IMR-90 (cell line): Measurements from ENCODE around the gene EPN3. TPM values are rescaled to one million over a fixed set of nuclear protein-coding genes. Genes with fewer than 3 reads are reported as not detected.

Experiments used
- ATAC-seq: fragments of 200-7000 bp; cut with Tn5 transposase; 2 replicates; pipeline ENCODE4 v1.9.1; 2020; ENCODE audit warnings: low read depth, mild to moderate bottlenecking, moderate library complexity
- BruUV-seq: library from RNA; stranded (reverse); fragments of 400-500 nt; replicated peaks from 2 replicates; lab custom pipeline; 2021; lab: Mats Ljungman, UMichigan
- CTCF ChIA-PET: fragments of 300-600 bp; formaldehyde crosslinking; extraction: SDS; loops from one replicate; lab custom pipeline; 2021; ENCODE audit warnings: antibody characterized with exemption; lab: Yijun Ruan, JAX
- POLR2A ChIA-PET: fragments of 300-600 bp; sonication (Branson Sonifier 250); formaldehyde crosslinking; loops from one replicate; lab custom pipeline; 2022; ENCODE audit warnings: antibody characterized with exemption; ENCODE audit not compliant: unreplicated experiment; lab: Charles Lee
- DNase-seq: peaks from one replicate; pipeline ENCODE4 v3.0.0; 2013
- H2AFZ ChIP-seq: replicated peaks from 2 replicates; pipeline ENCODE3; 2013; ENCODE audit warnings: low read length, mild to moderate bottlenecking; ENCODE audit not compliant: poor library complexity
- H2AK5ac ChIP-seq: 2 replicates; pipeline ENCODE4 v1.6.1; 2013; ENCODE audit warnings: low read depth, low read length, inconsistent platforms
- H2AK9ac ChIP-seq: replicated peaks from 2 replicates; pipeline ENCODE3; 2013; ENCODE audit warnings: mild to moderate bottlenecking, low read depth, low read length, moderate library complexity; ENCODE audit not compliant: poor library complexity
- H2BK120ac ChIP-seq: 2 replicates; pipeline ENCODE4 v1.6.1; 2013; ENCODE audit warnings: low read depth, low read length, inconsistent platforms
- H2BK15ac ChIP-seq: 3 replicates; pipeline ENCODE4 v1.6.1; 2013; ENCODE audit warnings: low read depth, low read length, inconsistent platforms
- H2BK20ac ChIP-seq: 2 replicates; pipeline ENCODE4 v1.6.1; 2013; ENCODE audit warnings: low read depth, mild to moderate bottlenecking, inconsistent platforms, low read length, moderate library complexity
- H2BK5ac ChIP-seq: 2 replicates; pipeline ENCODE4 v1.6.1; 2013; ENCODE audit warnings: mild to moderate bottlenecking, low read depth, low read length, inconsistent platforms; ENCODE audit not compliant: poor library complexity, severe bottlenecking
- H3K14ac ChIP-seq: replicated peaks from 2 replicates; pipeline ENCODE4 v1.6.1; 2013; ENCODE audit warnings: low read depth, low read length, inconsistent platforms
- H3K18ac ChIP-seq: 2 replicates; pipeline ENCODE4 v1.6.1; 2013; ENCODE audit warnings: low read depth, low read length, control low read depth
- H3K23ac ChIP-seq: 2 replicates; pipeline ENCODE4 v1.6.1; 2013; ENCODE audit warnings: low read depth, low read length, inconsistent platforms
- H3K27ac ChIP-seq: 2 replicates; pipeline ENCODE4 v1.5.1; 2013; ENCODE audit warnings: mild to moderate bottlenecking, control low read depth, low read length; ENCODE audit not compliant: insufficient read depth
- H3K27me3 ChIP-seq: 2 replicates; pipeline ENCODE4 v1.6.1; 2013; ENCODE audit warnings: low read length; ENCODE audit not compliant: control insufficient read depth, insufficient read depth
- H3K36me3 ChIP-seq: 2 replicates; pipeline ENCODE4 v1.6.1; 2013; ENCODE audit warnings: low read length, mixed read lengths; ENCODE audit not compliant: control insufficient read depth, insufficient read depth
- H3K4ac ChIP-seq: 2 replicates; pipeline ENCODE4 v1.6.1; 2013; ENCODE audit warnings: low read depth, low read length, inconsistent platforms
- H3K4me1 ChIP-seq: 2 replicates; pipeline ENCODE4 v1.6.1; 2013; ENCODE audit warnings: low read length, mixed read lengths; ENCODE audit not compliant: control insufficient read depth, insufficient read depth
- H3K4me2 ChIP-seq: 2 replicates; pipeline ENCODE4 v1.6.1; 2013; ENCODE audit warnings: low read depth, mild to moderate bottlenecking, control low read depth, low read length, moderate library complexity
- H3K4me3 ChIP-seq: 2 replicates; pipeline ENCODE4 v1.5.1; 2013; ENCODE audit warnings: low read depth, mild to moderate bottlenecking, control low read depth, low read length, moderate library complexity; ENCODE audit not compliant: insufficient read depth
- H3K56ac ChIP-seq: 2 replicates; pipeline ENCODE4 v1.6.1; 2013; ENCODE audit warnings: low read length, inconsistent platforms; ENCODE audit not compliant: insufficient read depth; ENCODE audit errors: extremely low read depth
- H3K79me1 ChIP-seq, 2 experiments: 2 replicates each; pipeline ENCODE4 v1.6.1; 2013; ENCODE audit warnings: low read length in 2 of 2, inconsistent platforms in 1 of 2, low read depth in 1 of 2
- H3K9ac ChIP-seq: 2 replicates; pipeline ENCODE4 v1.6.1; 2013; ENCODE audit warnings: low read depth, low read length, control low read depth
- H3K9me1 ChIP-seq: 2 replicates; pipeline ENCODE4 v1.6.1; 2013; ENCODE audit warnings: low read length, inconsistent platforms; ENCODE audit not compliant: insufficient read depth
- H3K9me3 ChIP-seq: 2 replicates; pipeline ENCODE4 v1.6.1; 2013; ENCODE audit warnings: low read length; ENCODE audit not compliant: control insufficient read depth, insufficient read depth
- H4K20me1 ChIP-seq: 2 replicates; pipeline ENCODE4 v1.6.1; 2013; ENCODE audit warnings: low read length, inconsistent platforms; ENCODE audit not compliant: insufficient read depth
- H4K5ac ChIP-seq: 2 replicates; pipeline ENCODE4 v1.6.1; 2013; ENCODE audit warnings: mild to moderate bottlenecking, low read depth, low read length, control low read depth
- H4K8ac ChIP-seq, 2 experiments: 2 replicates each; pipeline ENCODE4 v1.6.1; 2013; ENCODE audit warnings: low read depth in 2 of 2, low read length in 2 of 2, control low read depth in 1 of 2, inconsistent platforms in 1 of 2
- H4K91ac ChIP-seq: 2 replicates; pipeline ENCODE4 v1.6.1; 2013; ENCODE audit warnings: low read depth, low read length, inconsistent platforms; ENCODE audit not compliant: insufficient read depth
- BHLHE40 ChIP-seq: fragments of 150-350 bp; IDR thresholded peaks from 2 replicates; pipeline ENCODE4 v1.6.1; 2016; ENCODE audit warnings: mild to moderate bottlenecking, low read depth, low read length
- RFX5 ChIP-seq: IDR thresholded peaks from 2 replicates; pipeline ENCODE4 v1.8.0; 2012; ENCODE audit warnings: low read depth, mild to moderate bottlenecking, low read length, moderate library complexity
- SMC3 ChIP-seq: fragments of 150-350 bp; IDR thresholded peaks from 2 replicates; pipeline ENCODE4 v1.6.1; 2016; ENCODE audit warnings: low read depth, mild to moderate bottlenecking, antibody characterized with exemption, low read length, moderate library complexity
- WGBS, 2 experiments: methylation state at CpG; one replicate each; pipeline versions ENCODE4 v1.1.5 to v1.1.7; 2013; ENCODE audit warnings: missing lambda C conversion rate in 2 of 2; ENCODE audit not compliant: insufficient read length in 1 of 2; ENCODE audit errors: extremely low coverage in 2 of 2; 5-methylcytosine and 5-hydroxymethylcytosine counted together
- dilution Hi-C: fragments of 300-500 bp; cut with HindIII; formaldehyde crosslinking; loops from one replicate; pipeline ENCODE4 v1.14.3; 2018; ENCODE audit warnings: low sequenced_read_pairs; ENCODE audit not compliant: unreplicated experiment
- in situ Hi-C: fragments of 300-500 bp; cut with MboI; formaldehyde crosslinking; loops from 3 replicates; pipeline ENCODE4 v1.14.3; 2019; ENCODE audit warnings: low sequenced_read_pairs, inconsistent platforms, mixed read lengths
- intact Hi-C: fragments of 100-400 bp; cut with micrococcal nuclease; formaldehyde crosslinking; loops from 2 replicates; pipeline ENCODE4 v1.10.0; 2022
- polyA plus RNA-seq, 3 experiments: library from polyadenylated mRNA; depleted of rRNA; stranded (reverse); fragments of >200 nt; gene quantifications; 2 replicates each; pipeline ENCODE4 v1.2.3, GENCODE V29; 2012; ENCODE audit warnings: low replicate concordance in 1 of 3
- total RNA-seq: library from RNA; depleted of rRNA; stranded (reverse); fragments of >200 nt; gene quantifications from 2 replicates; pipeline ENCODE4 v1.2.3, GENCODE V29; 2012
- TF ChIP-seq, protein P1 (sequence below): fragments of 150-350 bp; IDR thresholded peaks from 2 replicates; pipeline ENCODE4 v1.6.1; 2017; ENCODE audit warnings: mild to moderate bottlenecking, antibody characterized with exemption, low read length, low read depth
- TF ChIP-seq, protein P2 (sequence below): fragments of 150-350 bp; IDR thresholded peaks from 2 replicates; pipeline ENCODE4 v1.6.1; 2016; ENCODE audit warnings: low read depth, mild to moderate bottlenecking, low read length, moderate library complexity, borderline replicate concordance

The EPN3 gene
- total and polyA plus RNA-seq, 2 of the 4 experiments (the other 2 are of a cell fraction), result 0.09 TPM; not detected in 1

DNA sequence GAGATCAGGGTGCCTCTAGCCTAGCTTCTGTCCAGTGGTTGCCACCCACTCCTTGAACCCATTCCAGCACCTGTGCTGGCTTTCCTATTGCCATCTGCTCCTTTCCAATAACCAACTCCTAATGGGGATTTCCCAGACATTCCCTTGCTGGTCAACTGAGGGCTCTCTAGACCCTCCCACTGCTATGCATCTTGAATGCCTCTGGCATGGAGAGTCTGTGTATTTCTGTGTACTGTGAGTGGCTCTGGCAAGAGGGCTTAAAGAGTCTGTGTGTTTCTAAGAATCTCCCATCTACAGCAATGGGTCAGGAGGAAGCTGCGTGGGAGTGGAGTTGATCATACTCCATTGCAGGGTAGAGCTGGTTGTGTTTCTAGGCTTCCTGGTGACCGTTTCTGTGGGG is 11.0 kb upstream of the EPN3 start:
- Histone ChIP-seq H3K4me1 (no peaks in the 10 kb centered on the region), H2AK5ac (no peak overlapping the region), H3K9me3 (no peaks in the 10 kb centered on the region), H4K8ac (no peak overlapping the region), H3K56ac (no peak overlapping the region), H2BK20ac (no peak overlapping the region), H2BK120ac (no peak overlapping the region), H4K91ac (no peak overlapping the region), H3K14ac (no peak overlapping the region), H3K23ac (no peak overlapping the region), H3K9ac (no peak overlapping the region), H3K18ac (no peak overlapping the region), H3K27me3 (peaks cover 19% of the 10 kb centered on the region), H3K27ac (no peak overlapping the region), H3K4me2 (no peak overlapping the region), H2BK15ac (no peak overlapping the region), H4K5ac (no peak overlapping the region), H2AK9ac (no peak overlapping the region), H4K20me1 (no peaks in the 10 kb centered on the region), H2BK5ac (no peak overlapping the region), H3K4ac (no peak overlapping the region), H3K4me3 (no peak overlapping the region), H2AFZ (no peak overlapping the region), H3K36me3 (no peaks in the 10 kb centered on the region), H3K79me1 (no peaks in the 10 kb centered on the region), H3K9me1 (no peaks in the 10 kb centered on the region)
- intact Hi-C loops (no loop called here), dilution Hi-C loops (no loop called here), in situ Hi-C loops (no loop called here)
- WGBS, 2 experiments, result no CpG with 5 or more reads among the region's 2 CpGs
- CTCF ChIA-PET, result no interaction called here
- no TSS peak for BruUV-seq
- POLR2A ChIA-PET, result no interaction called here
- ATAC-seq (no peak), DNase-seq (no peak)
- TF ChIP-seq, protein P1, sequence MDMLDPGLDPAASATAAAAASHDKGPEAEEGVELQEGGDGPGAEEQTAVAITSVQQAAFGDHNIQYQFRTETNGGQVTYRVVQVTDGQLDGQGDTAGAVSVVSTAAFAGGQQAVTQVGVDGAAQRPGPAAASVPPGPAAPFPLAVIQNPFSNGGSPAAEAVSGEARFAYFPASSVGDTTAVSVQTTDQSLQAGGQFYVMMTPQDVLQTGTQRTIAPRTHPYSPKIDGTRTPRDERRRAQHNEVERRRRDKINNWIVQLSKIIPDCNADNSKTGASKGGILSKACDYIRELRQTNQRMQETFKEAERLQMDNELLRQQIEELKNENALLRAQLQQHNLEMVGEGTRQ, result no peak
- TF ChIP-seq RFX5 (no peak), BHLHE40 (no peak), SMC3 (no peak)
- TF ChIP-seq, protein P2, sequence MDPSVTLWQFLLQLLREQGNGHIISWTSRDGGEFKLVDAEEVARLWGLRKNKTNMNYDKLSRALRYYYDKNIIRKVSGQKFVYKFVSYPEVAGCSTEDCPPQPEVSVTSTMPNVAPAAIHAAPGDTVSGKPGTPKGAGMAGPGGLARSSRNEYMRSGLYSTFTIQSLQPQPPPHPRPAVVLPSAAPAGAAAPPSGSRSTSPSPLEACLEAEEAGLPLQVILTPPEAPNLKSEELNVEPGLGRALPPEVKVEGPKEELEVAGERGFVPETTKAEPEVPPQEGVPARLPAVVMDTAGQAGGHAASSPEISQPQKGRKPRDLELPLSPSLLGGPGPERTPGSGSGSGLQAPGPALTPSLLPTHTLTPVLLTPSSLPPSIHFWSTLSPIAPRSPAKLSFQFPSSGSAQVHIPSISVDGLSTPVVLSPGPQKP, result no peak
